Measurements from ENCODE around the gene ZNF785. TPM values are rescaled to one million over a fixed set of nuclear protein-coding genes. Genes with fewer than 3 reads are reported as not detected.
"Not testable (repeated sequence)": the region's sequence is repeated elsewhere in the genome, so short reads cannot be mapped to it uniquely, and the experiment has no call there.

Gene ZNF785
- total and polyA plus RNA-seq, 2 of the 13 experiments (the other 11 are each of a cell fraction or from before 2014, with no cell fraction given) = 0.01 TPM; not detected in 1

DNA sequence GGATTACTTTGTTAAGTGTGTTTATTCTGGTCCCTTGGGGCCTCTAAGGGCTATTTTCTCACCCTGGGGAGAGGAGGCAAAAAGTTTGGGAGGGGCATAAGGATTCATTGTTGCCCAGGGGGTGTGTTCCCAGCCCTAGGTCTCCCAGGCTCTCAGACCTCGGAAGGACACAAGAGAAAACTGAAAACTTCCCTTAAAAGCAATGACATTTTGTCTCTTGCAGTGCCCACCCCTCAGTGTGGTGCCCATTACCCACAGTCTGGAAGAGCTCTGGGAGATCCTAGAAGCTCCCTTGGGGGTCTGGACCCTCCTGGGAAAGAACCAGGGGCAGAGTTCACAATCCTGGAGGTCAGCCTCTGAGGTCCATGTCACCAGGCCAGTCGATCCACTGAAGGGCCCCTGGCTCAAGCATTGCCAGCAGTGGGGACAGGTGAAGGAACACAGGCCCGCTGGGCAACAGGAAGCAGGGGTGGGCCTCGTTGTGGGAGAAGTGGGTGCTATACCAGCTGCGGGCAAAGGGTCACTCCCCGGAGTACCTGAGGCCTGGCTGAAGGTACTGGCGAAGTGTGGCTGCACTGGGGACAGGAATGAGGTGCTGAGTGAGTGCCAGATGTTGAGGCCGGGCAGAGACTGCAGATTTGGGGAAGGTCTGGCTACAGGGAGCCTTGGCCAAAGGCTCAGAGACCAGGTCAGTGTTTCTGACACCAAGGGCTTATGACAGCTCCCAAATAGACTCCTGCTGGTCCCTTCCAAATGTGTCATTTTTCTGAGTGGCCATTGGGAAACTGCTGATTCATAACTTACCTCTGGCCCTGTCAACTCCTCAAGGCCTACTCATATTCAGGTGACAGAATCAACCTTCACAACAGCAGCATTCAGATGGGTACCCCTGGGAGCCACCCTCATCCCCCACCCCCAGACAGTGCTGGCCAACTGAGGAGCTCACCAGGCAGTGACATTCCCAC is 46.2 kb downstream of the ZNF785 start (continued):
- TF ChIP-seq, protein P1, sequence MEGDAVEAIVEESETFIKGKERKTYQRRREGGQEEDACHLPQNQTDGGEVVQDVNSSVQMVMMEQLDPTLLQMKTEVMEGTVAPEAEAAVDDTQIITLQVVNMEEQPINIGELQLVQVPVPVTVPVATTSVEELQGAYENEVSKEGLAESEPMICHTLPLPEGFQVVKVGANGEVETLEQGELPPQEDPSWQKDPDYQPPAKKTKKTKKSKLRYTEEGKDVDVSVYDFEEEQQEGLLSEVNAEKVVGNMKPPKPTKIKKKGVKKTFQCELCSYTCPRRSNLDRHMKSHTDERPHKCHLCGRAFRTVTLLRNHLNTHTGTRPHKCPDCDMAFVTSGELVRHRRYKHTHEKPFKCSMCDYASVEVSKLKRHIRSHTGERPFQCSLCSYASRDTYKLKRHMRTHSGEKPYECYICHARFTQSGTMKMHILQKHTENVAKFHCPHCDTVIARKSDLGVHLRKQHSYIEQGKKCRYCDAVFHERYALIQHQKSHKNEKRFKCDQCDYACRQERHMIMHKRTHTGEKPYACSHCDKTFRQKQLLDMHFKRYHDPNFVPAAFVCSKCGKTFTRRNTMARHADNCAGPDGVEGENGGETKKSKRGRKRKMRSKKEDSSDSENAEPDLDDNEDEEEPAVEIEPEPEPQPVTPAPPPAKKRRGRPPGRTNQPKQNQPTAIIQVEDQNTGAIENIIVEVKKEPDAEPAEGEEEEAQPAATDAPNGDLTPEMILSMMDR (CRISPR knock-in tag; IDR thresholded peaks at IDR 0.05) = no peak; the same call in 1 of the 2 replicates

DNA sequence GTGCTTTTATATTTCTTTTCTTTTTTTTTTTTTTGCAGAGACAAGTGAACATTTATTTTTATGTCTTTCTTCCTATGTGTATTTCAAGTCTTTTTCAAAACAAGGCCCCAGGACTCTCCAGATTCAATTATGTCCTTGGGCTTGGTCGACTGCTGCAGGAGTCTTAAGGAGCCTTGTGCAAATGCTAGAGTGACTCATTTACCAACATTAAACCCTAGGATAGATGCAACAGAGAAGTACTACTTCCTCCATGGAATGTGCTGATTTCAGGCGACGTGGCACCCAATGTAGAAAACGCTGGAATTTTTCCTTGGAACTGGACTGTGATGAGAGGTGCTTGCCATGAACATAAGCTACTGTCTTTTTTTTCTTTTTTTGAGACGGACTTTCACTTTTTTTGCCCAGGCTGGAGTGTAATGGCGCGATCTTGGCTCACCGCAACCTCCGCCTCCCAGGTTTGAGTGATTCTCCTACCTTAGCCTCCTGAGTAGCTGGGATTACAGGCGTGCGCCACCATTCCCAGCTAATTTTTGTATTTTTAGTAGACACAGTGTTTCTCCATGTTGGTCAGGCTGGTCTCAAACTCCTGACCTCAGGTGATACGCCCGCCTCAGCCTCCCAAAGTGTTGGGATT is 49.0 kb downstream of the ZNF785 start:
- TF ChIP-seq, protein P2, sequence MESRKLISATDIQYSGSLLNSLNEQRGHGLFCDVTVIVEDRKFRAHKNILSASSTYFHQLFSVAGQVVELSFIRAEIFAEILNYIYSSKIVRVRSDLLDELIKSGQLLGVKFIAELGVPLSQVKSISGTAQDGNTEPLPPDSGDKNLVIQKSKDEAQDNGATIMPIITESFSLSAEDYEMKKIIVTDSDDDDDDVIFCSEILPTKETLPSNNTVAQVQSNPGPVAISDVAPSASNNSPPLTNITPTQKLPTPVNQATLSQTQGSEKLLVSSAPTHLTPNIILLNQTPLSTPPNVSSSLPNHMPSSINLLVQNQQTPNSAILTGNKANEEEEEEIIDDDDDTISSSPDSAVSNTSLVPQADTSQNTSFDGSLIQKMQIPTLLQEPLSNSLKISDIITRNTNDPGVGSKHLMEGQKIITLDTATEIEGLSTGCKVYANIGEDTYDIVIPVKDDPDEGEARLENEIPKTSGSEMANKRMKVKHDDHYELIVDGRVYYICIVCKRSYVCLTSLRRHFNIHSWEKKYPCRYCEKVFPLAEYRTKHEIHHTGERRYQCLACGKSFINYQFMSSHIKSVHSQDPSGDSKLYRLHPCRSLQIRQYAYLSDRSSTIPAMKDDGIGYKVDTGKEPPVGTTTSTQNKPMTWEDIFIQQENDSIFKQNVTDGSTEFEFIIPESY (CRISPR knock-in tag; IDR thresholded peaks at IDR 0.05) = 0 out of 2 replicates have a peak, but pooled peaks have one; percentile 16
- peak; percentile 59; the same call in 1 of the 2 replicates for TF ChIP-seq ZBTB38 (CRISPR knock-in tag; IDR thresholded peaks at IDR 0.05)

More for the DNA sequence above, 49.0 kb downstream of the ZNF785 start:
- FAIRE-seq; DNase-seq (ENCODE audit: low spot score); ATAC-seq; H2AFZ ChIP-seq (ENCODE audit: low read length); BruUV-seq (replicated peaks); in situ Hi-C loops (cut with HindIII; ENCODE audit: extremely low pct_ligation_motif_present, low pct_unique_long_range_greater_than_20kb); H4K20me1 ChIP-seq (ENCODE audit: insufficient read depth, low read length); H3K36me3 ChIP-seq (replicated peaks in 1 of 2; ENCODE audit: control insufficient read depth in 1 of 2, insufficient read depth in 2 of 2, low read length in 2 of 2); H3K27me3 ChIP-seq (ENCODE audit: control insufficient read depth in 1 of 2, insufficient read depth in 2 of 2, low read length in 2 of 2); H3K9me3 ChIP-seq (ENCODE audit: low read length); intact Hi-C loops (cut with micrococcal nuclease; ENCODE audit: unreplicated experiment): not testable (repeated sequence)
- Histone ChIP-seq H3K9ac (ENCODE audit: insufficient read depth, low read depth, low read length) (peak overlapping the region; percentile 89), H3K4me3 (replicated peaks in 1 of 3; ENCODE audit: insufficient read depth in 1 of 3, low read depth in 2 of 3, low read length in 3 of 3) (peak overlapping the region in 2 of 3 experiments; percentile 75 to 81; a peak in 3 of 6 replicates), H3K27ac (ENCODE audit: extremely low read length, insufficient read depth, low read length) (peak overlapping the region; percentile 85), H3K79me2 (ENCODE audit: insufficient read depth, low read length) (peaks cover 31% of the 10 kb centered on the region), H3K4me2 (ENCODE audit: low read depth, low read length) (peak overlapping the region; percentile 95), H3K4me1 (ENCODE audit: insufficient read depth, low read length) (peaks cover 68% of the 10 kb centered on the region)
- WGBS (ENCODE audit: low lambda C conversion rate) = 93% methylated on average over 13 of the region's 13 CpGs
- CTCF ChIA-PET (ENCODE audit: low intra/inter-chr PET ratio, low total read pairs) = interaction anchor here (1.6 kb wide), 1 partner anchor 106 kb away, joined by 7 read pairs; the partner anchor contains the start of gene DCTPP1
- POLR2A ChIA-PET = interaction anchor here (1.1 to 5.1 kb wide), 10 partner anchors 9 to 107 kb away, joined by 4 to 187 read pairs (median 10); partner anchors contain the start of genes DCTPP1, ZNF689 and ZNF764
